ENCODE data around the gene TOX2.

TOX2 gene

GRCh38 chr20:44016525-44016924 lies 101.9 kb downstream of the TOX2 start:
- no peak for DNase-seq (ENCODE audit: low read depth in 2 of 3, low spot score in 1 of 3)

DNA sequence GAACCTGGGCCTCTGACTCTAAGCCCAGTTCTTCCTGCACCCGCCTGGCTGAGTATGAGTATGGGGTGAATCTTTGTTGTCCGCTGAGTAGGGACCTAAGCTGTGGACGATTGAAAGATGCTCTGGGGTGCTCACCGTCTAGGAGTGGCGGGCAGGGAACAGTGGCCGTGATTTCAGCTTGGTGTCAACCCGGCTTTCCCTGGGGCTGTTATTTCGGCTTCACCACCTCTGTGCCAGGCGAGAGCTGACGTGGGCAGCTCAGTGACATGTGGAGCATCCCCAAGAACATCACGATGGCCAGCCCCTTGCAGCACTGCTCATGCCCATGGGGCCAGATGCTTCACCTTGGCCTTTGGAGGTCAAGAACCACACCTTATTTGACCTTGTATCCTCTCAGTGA lies 102.6 kb downstream of the TOX2 start:
- DNase-seq (ENCODE audit: low read depth in 2 of 3, low spot score in 1 of 3), result no peak

DNA sequence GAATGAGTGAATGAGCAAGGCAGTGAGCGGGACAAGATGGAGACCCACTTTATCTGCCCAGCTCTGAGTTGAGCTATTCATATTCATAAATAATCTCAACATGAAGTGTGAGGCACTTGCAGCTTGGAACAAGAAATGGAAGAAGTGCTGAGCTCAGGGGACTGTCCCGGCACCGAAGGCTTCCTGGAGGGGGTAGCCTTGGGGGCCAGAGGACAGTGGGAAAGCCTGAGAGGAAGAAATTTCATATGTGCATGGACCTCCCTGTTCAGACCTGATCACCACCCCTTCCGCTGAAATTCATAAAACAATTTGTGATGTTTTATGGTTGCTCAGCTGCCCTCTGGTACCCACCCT lies 103.2 kb downstream of the TOX2 start:
- no peak for DNase-seq (ENCODE audit: low read depth in 2 of 3, low spot score in 1 of 3)

- DNase-seq (ENCODE audit: low read depth in 2 of 3, low spot score in 1 of 3), result no peak
These were observed 103.7 kb downstream of the TOX2 start for GRCh38 chr20:44018259-44018941.

- DNase-seq (ENCODE audit: low read depth in 2 of 3, low spot score in 1 of 3), result no peak
These were observed 104.4 kb downstream of the TOX2 start for GRCh38 chr20:44018942-44019637.

- no peak for DNase-seq (ENCODE audit: low read depth in 2 of 3, low spot score in 1 of 3)
These were observed 105.1 kb downstream of the TOX2 start for GRCh38 chr20:44019638-44020335.

GRCh38 chr20:44020406-44021148 lies 105.9 kb downstream of the TOX2 start:
- DNase-seq (ENCODE audit: low read depth in 2 of 3, low spot score in 1 of 3), result no peak

- DNase-seq (ENCODE audit: low read depth in 2 of 3, low spot score in 1 of 3), result no peak
These were observed 106.5 kb downstream of the TOX2 start for GRCh38 chr20:44021186-44021585.

GRCh38 chr20:44021900-44022299 lies 107.2 kb downstream of the TOX2 start:
- DNase-seq (ENCODE audit: low read depth in 2 of 3, low spot score in 1 of 3), result no peak

DNA sequence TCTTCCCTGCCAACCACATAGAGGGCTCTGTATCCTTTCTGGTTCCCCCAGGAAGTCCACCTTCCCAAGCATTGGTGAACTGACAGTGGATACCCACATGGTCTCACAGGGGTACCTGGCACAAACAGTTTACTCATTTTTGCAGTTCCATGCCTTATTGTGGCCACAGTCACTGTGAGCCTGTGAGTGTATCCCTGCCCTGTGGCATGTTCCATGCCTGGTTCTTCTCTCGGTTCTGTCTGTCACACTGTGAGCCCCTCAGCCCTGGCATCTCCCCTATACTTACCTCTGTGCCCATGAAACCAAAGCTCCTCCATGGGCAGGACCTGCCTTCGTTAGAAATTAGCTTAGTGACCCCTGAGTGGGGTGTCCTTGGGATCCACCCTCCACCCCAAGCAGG lies 107.8 kb downstream of the TOX2 start:
- DNase-seq (ENCODE audit: low read depth in 2 of 3, low spot score in 1 of 3), result no peak

GRCh38 chr20:44023515-44024371 lies 109.1 kb downstream of the TOX2 start:
- no peak for DNase-seq (ENCODE audit: low read depth in 2 of 3, low spot score in 1 of 3)

DNA sequence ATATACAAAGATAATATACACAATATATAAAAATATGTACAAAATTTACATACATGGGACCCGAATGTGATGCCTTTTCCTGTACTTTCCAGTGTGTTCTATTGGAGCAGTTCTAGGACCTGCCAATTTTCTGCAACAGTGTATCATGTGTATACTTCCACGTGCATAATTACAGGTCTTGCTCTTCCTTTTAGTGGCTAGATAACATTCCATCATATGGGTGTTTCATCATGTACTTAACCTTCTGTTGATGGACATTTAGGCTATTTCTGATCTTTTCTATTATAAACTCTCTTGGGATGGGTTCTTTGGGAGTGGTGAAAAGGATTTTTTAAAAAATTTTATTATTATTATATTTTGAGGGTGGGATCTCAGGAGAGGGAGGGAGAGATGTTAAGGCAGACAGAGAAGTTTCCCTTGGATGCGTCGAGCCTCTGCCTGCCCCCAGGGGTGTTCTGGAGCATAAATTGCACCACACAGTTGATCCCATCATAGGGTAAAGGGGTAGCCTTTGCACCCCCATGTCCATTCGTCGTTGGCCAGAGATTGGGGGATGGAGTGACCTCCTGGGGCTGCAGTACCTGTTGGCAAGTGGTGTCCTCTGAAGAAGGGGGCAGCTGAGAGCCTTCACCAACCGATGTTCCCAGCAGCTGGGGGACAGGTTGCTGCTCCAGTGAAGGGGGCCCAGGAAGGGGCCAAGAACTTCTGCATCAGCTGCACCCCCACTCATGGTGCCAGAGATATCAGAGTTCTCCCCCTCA lies 110.3 kb downstream of the TOX2 start:
- no peak for DNase-seq (ENCODE audit: low read depth in 2 of 3, low spot score in 1 of 3)

GRCh38 chr20:44025756-44026155 lies 111.1 kb downstream of the TOX2 start:
- no peak for DNase-seq (ENCODE audit: low read depth in 2 of 3, low spot score in 1 of 3)

GRCh38 chr20:44026647-44027342 lies 112.1 kb downstream of the TOX2 start:
- no peak for DNase-seq (ENCODE audit: low read depth in 2 of 3, low spot score in 1 of 3)

DNA sequence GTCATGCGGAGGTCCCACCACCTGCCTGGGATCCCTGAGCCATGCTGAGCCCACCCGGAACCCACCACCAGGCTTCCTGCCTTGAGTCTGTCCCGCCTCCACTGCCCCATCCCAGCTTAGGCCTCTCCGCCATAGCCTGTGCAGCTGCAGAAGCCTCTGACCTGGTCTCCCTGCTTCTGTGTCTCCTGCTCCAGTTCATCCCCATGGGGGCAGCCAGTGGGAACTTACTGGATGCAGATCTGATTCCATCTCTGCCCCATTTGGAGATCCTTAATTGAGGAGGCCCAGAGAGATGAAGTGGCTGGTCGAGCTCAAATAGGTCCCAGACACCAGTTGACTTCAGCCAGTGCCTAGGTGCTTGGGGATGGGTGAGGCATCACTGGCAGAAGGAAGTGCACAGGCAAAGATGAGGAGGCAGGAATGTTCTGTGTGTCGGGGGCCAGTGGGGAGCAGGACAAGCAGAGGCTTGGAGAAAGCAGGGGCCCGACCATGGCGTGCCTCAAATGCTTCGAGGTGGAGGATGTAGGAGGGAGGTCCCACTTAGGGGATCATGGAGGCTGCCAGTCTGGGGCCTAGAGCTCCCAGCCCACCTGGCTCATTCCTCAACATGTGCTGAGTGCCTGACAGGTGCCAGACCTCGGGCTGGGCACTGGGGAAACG lies 112.8 kb downstream of the TOX2 start:
- no peak for DNase-seq (ENCODE audit: low read depth in 2 of 3, low spot score in 1 of 3)

DNA sequence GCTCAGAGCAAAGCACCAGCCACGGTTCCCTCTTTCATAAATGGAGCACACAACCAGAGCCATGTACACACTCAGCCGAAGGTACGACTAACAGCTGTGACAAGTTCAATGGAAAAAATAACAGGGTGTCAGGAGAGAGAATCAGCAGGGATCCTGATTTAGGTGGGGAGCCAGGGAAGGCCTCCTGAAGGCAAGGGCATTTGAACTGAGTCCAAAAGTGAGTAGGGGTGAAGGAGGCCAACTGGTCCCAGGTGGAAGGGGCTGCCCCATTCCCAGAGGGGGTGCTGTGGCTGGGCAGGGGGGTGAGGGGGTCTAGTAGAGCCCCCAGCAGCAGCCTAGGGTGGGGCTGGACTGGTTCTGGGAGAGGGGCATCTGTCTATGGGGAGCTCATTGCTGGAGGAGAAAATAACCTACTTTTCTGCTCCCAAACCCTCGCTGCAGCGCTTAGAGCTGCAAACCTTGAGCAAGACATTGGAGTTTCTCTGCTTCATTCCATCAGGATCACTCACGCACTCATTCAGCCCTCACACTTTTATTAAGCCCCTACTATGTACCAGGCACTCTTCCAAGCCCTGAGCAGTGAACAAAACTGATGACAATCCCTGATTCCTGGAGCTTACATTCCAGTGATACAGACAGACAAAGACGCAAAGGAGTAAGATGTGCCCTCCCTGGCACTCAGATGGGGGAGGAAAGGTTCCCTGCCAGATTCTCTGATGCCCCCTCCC lies 113.5 kb downstream of the TOX2 start:
- DNase-seq (ENCODE audit: low read depth in 2 of 3, low spot score in 1 of 3), result no peak

DNA sequence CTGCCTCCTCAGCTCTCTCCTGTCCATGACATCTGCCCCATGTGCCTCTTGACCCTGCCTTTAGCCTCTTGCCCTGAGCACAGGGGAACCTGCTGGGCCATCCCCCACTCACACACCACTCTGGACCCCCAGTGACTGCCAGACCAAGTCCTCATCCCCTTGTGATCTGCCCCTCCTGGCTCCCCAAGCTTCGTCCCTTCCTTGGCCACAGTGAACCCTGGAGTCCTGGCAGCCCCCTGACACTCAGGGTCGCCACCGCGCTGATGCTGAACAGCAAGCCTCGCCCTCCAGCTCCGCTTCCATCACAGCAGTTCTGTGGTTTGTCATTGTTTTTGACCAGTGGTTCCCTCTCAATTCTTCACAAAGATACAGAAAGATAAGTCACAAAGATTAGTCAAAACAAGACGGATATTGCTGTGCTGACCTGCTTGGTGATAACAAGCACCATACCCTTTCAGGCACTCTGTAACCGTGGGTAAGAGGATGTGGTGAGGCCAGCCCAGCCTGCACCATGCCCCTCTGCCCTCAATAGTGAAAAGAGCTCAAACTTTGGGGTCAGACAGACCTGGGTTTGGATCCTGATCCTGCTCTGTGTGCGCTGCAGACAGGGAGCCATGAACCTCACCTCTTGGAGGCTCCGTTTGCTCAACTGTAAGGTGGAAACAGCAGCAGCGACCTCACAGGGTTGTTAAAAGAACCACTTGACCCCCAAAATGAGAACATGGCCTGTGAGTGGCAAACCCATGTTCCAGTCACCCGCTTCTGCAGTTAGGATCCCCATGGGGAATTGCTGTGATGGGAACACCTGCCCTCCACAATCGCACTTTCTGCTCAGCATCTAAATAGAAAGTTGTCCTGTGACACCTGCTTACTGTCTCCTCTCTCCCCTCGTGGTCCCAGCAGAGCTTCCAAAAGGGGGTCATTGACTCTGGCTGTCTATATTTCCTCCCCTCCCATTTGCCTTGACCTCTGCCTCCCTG lies 114.5 kb downstream of the TOX2 start:
- DNase-seq (ENCODE audit: low read depth in 2 of 3, low spot score in 1 of 3), result peak in 1 of 3 donors; percentile 19

Data from stimulated activated CD4-positive, alpha-beta T cell treated with anti-CD3 and anti-CD28 coated beads, Interleukin-12 subunit alpha, Interleukin-12 subunit beta, amount 100 ng/mL, for 48 hours (primary cell).